Stimulated activated CD8-positive, alpha-beta memory T cell treated with anti-CD3 and anti-CD28 coated beads, Interleukin-12 subunit alpha, Interleukin-12 subunit beta, amount 100 ng/mL, for 24 hours (primary cell): ENCODE data around the gene NEK9.

Experiments used
- DNase-seq: peaks from one replicate; pipeline ENCODE4 v3.0.0-alpha.2; 2020; ENCODE audit errors: extremely low read depth

Gene NEK9

DNA sequence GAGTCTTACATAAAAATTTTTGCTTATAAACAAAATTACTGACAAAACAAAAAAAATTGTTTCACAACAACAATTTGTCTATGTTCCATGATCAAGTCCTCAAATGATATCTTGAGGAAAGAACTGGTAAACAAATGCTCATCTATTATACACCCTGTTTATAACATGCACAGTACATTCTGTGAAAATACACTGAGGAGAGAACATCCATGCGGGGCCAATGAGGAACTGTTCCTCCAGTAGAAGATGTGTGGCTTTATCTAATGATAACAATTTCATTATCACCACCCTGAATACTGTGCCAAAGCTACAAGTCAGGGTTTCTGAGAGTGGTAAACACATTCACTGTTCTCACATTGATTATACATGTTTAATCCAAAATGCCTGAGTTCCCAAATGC lies 86.3 kb downstream of the NEK9 start:
- no peak for DNase-seq

- no peak for DNase-seq
Measured at GRCh38 chr14:75032939-75033338, 93.9 kb downstream of the NEK9 start.

GRCh38 chr14:75030147-75030546 lies 96.7 kb downstream of the NEK9 start:
- DNase-seq, result no peak
